HG03039 (cell line): ENCODE data around the gene WNT5A.

Experiments used
- ATAC-seq: cut with Tn5 transposase; IDR thresholded peaks from one replicate; pipeline ENCODE4 v1.9.1; 2021; ENCODE audit warnings: mild to moderate bottlenecking, moderate library complexity; ENCODE audit not compliant: unreplicated experiment

Gene WNT5A

DNA sequence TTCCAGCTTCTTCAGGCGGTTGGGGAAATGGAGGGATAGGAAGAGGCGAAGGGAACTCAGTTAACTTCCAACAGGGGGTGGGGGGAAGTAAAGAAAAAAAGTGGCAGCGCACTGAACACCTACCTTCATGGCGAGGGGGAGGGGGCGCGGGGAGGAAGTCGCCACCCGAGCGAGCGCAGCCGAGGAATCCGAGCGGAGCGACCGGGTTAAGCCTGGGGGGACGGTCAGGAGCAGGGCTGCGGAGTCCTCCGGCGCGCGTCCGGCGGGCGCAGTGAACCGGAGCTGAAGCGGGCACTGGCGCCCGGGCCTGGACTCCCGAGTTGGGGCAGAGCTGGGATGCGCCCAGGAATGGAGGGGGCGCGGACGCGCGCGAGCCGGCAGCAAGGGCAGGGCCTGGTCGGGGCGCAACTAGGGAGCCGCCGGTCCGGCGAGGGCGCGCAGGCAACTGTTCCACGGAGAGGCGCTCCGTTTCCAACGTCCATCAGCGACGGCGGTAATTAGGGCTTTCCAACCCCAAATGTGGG is at the start of gene WNT5A:
Gene WNT5A, minus strand, starts transcription at position 450 of the 524 bp plus-strand sequence. Its CDS starts 321 bp downstream, at position 129.
- ATAC-seq = no peak

DNA sequence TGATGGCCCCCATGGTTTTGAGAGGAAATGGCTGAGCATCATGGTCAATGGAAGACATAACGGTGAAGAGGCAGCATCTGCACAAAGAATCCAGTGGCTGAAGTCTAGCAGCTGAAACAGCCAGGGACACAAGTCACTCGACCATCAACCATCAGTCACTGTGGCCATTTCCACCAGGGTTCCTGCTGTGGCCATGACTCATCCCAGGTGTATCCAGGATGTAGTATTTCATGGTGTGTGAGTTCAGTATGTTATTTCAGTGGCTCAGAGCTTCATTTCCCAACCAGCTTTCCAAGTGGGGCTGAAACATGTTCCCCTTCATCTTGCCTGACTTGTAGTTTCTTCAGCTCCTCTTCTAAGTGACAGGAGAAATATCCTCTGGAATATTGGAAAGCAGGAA is 47.8 kb upstream of the WNT5A start:
- no peak for ATAC-seq

DNA sequence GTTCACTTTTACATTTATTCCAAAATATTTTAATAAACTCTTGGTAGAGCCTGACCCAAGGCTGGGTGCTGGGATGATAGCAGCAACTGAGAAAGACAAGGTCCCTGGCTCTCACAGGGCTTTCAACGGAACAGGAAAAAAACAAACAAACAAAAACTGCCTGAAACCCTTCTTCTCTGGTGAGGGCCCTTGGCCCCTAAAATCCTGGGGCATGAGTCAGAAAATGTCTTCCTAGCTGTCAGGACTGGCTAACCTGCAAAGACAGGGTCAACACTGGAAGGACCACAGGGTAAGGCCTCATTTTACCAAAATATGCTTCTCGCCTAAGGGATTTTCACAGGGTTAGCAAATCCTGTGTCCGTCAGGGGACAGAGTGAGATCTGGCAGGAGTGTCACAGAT is 45.7 kb upstream of the WNT5A start:
- ATAC-seq = no peak

DNA sequence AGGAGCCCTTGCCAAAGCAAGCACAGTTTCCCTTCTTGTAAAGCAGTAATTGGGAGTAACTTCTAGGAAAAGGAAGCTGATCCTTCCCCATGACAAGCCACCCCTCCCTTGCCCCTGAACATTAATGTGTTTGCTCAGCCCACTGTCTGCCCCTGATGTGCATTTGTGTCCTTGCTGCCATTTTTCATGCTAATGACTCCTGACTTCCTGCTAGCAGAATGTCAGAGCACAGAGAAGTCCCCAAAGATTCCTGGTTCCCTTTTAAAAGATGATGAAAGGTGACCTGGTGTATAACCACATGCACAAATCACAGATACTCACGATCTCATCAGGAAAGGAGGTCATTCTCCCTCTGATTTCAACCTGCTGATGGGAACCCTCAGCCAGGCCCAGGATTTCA is 44.2 kb upstream of the WNT5A start:
- no peak for ATAC-seq

DNA sequence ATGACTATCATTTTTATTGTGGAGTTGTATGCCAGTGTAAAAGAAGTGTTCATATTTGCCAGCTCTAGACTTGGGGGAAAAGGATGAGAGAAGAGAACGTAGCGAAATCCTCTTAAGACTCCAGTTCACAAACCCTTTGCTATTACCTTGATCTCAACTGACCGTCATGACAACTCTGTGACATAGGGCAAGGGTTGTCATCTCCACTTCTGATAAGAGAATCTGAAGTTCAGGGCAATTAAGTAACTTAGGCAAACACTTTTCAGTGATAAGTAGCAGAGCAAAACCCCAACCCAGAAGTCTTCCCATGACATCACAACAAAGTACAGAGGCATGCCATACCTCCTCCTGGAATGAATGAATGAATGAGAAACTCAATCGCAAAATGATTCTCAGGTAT is 40.3 kb upstream of the WNT5A start:
- no peak for ATAC-seq

DNA sequence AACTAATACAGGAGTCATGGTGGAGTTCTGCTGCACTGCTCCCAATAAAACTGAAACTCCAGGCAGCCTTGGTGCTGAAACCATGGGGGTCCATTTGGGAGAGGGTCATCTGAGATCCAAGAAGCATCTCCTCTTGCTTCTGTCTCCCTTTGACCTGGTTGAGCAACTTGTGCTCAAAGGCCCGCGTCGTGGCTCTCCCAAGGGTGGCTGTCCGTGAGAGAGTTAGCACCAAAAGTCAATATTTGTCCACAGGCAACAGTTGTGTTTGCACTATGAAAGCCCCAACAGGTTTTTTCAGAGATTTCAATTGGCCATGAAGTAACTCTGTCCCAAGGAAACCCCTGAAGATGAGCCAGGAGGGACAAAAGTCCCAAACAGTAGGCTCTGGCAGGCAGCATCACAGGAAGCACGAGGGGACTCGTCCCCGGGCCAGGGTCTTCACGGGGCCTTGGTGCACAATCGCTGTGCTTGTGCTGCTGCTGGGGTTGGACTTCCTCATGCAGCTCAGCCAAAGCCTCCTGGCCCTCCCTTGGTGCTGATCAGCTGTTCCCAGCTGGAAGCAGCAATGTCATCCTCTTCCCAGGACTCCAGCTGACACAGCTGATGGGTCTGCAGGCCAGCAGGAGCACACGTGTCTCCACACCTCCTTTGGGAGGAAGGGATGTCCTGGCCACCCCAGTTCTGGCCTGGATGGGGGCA is 39.4 kb upstream of the WNT5A start:
- no peak for ATAC-seq

DNA sequence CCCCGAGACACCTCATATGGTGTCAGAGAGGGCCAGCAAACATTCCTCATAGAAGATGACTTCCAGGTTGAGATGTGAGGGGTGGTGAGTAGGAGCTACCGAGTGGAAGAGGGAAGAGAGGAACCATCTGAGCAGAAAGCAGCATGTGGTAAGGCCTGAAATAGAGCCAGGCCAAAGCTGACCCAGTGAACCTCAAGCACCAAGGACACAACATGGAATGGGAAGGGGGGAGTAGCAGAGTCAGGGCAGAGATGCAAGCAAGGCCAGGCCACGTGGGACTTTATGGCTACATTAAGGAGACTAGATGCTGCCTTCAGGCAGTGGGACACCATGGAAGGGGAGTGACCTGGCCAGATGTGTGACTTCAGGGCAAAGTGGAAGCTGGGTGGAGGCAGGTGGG is 38.3 kb upstream of the WNT5A start:
- ATAC-seq = no peak

DNA sequence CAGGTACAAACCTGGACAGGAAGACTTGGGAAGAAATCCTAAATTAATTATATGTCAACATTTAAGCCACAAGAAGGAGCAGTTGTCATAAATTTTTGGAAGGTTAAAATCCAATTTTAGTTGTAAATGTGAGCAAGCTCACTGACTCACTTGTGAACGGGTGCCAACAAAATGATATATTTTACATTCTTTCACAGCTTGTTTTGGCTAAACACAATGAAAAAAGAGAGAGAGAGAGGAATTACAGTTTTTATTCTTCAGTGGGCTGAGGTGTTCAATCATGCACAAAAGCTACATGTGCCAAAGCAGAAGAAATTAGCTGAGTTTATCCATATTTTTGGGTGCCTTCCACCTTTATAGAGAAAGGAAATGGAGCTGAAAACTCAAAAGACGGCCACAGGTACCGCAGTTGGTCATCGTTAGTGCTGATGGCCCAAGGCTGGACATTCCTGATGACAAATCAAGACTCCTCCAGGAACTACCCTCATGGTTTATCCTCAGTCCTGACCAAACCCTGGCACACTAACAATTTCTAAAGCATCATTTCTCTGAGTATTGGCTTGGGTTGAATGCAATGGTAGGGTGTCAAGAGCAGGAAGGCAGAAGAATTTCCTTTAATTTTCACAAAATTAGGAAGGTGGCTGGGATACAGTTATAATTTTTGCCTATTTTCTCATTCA is 37.6 kb upstream of the WNT5A start:
- no peak for ATAC-seq

DNA sequence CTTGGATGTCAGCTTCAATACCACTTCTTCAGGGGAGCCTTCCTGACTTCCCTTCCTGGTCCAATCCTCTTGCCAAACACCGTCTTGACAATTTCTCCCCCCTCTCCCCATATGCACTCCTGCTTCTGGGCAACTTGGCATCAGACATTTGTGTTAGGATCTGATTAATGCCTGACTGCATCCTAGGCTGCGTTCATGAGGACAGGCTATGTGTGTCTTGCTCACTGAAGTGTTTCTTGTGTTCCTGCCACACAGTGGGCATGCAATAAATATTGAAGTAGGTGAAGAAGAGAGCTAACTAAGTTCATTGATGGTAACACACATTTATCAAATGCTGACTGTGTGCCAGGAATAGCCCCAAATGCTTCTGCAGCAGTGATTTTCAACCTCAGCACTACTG is 36.4 kb upstream of the WNT5A start:
- no peak for ATAC-seq

DNA sequence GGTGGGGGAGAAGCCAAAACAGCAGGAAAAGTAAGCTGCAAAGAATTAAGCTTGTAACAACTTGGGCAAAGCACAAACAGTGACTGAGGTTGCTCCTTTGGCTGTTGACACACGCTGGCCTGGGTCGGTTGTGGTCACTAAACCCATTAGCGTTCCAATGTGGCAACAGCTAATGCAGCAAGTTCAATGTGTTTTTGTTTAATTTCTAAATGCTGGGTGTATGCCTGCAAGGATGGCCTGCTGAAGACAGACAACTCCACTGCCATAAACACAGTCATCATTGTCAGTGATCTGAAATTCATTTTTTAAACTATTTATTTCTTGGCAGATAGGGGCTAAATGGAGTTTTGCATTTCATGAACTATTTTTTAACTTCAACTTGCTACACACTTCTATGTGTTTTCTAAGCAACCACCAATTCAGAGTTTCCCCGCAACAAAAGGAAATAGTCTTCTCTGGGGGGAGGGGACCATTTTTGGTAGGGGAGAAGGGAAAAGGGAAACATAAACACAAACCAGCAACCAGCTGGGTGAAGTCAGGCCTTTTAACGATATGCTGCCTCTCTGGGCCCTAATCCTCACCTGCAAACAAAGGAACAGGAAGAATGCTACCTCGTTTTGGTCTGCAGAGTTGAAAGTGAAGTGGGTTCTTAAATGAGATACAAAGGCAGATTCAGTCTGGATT is 34.8 kb upstream of the WNT5A start:
- no peak for ATAC-seq

DNA sequence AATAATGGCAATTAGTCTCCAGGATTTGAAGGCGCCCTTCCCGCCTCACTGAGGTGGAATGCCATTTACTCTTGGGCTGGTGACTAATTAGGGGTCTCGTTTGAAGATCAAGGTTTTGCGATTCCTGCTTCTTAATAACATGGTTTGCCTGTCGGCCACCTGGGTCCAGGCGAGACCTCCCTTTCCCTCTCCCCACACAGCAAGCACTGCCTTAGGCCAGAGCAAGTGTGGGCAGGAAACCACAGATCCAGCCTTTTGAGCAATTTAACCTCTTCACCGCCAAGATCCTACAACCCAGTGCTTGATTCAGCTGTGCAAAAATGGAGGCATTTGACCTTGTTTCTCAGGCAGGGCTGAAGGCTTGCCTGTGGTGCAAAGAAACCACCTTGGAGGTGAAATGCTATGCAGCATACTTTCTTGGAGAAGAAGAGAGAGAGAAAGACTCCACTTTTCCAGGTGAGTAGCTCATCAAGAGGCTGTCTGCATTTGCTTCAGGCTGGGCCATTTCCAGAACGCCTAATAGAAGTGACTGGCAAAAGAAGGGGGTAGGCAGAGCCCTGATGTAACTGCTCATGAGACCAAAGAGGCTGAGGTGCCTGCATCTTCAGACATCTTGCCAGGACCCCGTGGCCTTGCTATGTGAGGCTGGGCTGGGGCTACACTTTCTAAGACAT is 34.1 kb upstream of the WNT5A start:
- no peak for ATAC-seq

DNA sequence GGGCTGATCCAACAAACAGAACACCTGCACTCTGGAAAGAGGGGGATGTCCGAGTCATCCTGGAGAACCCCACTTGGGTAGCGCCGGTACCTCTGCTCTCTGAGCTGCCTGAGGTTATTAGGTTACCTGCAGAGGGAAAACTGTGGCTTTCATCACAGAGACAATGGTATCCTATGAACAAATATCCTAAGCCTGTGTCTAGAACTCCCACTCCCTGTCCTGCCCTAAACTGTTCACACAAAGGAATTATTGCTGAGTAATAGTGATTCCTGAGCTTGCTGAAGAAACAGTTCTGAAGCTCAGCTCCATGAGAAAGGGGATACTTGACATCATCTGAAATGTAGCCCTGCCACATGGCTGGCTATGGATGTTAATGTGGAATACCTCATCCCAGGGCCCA is 31.9 kb upstream of the WNT5A start:
- ATAC-seq = no peak

DNA sequence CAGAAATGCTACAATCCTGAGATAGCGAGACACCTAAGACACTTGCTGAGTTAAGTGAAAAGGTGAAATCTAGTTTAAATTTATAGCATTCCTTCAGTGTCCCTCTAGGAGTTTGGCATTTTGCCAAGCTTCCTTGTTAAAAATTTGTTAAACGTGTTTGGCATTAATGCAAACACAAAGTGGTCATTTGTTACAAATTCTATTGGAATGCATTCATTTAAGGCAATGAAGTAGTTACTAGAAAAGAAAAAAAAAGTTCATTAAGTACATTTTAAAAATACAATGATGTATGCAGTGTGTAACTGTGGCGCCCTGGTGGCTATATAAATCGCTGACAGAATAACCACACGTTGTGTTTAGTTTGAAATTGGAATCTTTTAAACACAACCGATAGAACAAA is 31.3 kb upstream of the WNT5A start:
- no peak for ATAC-seq

DNA sequence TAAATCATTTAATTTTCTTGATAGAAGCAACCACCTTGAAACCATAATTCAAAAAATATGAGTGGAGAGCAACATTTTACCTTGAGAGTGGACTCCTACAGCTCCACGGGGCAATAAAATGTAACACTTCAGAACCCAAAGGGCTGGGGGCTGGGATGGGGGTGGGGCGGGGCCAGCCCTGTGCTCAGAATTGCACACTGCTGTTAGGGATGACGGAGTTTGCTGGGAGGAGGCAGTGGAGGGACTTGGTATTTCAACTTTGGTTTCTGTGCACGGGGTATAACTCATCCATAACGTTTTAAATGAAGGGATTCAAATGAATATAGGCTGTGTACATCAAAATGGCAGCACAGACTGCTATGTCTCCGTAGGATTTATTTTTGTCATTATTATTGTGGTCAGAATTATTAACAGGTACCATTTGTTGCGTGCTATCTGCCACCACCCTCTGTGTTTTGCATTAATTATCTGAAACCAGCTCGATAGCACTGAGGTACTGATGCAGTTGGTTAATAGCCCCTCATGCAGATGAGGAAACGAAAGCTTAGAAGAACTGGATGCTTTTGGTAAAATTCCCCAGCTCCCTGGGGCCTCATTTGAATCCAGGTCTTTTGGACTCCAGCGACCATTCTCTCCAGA is 29.4 kb upstream of the WNT5A start:
- no peak for ATAC-seq

DNA sequence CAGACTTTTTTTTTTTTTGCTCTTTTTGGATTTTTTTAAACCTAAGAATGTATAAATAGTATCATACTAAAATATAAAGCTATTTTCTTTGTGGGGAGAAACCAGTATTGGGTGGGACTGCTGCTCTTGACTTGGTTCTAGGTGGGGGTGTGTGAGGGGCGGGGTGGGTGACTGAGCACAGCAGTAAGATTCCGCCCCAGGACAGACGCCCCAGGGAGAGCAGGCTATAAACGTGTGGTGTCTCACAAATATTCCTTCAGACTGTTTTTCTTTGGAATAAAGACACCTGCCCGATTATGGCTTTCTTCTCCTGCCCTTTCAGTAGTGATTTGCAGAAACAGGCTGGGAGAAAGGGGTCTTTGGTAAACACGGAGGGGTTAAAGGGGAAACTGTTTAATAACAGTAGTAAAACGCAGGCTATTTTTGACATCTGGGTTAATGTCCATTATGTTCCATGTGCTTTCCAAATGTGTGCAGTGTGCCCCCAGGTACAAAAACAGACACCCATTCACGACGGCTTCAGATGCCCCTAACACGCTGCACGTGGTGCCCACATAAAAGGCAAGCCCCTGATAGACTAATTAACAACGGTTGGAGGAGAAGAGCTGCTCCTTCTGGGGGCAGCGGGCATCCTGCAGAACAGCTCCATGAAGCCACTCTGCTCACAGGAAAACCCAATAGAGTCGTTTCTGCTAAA is 28.6 kb upstream of the WNT5A start:
- ATAC-seq = no peak

DNA sequence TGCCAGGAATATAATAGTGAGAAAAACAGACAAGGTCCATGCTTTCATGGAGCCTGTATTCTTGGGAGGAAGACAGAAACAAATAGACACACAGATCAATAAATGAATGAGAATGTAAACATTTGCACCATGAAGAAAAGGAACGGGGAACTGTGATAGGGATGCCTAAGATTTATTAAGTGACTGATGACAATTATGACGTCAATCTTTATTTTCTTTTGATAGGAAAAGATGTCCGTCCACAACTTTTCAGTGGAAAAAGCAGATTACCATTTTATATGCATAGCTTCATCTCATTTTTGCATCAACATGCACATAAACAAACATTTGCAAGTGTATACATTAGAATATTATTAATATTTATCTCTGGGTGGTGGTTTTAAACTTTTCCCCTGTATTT is 27.9 kb upstream of the WNT5A start:
- no peak for ATAC-seq

DNA sequence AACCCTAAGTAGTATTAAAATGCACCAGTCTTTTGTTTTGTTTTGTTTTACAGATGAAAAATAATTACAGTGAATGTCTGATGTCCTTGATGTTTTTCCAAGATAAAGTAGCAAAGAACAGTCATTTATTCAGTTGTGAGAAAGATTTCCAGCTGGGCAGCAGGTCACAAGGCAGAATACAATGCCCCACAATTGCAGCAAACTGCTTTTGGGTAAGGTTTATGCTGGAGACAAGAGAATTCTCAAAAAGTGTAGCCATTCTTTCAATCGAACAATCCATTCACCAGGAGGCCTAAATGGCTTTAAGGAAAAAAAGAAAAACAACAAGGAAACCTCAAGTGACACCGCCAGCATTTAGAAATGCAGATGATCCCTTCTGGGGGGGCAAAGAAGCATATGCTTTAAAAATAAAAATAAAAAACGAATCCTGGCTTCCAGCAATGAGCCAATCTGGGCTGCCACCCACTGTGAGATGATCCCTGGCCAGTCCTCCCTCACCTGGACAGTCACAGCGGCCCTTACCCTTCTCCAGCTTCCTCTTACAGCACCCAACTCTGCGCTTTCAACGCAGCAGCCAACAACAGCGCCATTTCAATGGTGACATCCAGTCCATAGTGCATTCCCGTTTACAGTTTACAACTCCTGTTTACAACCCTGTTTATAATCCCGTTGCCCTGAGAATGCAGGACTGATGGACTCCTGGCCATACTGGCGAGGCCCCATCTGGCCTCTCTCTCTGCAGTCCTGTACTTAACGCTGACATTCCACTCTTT is 25.7 kb upstream of the WNT5A start:
- ATAC-seq = no peak

DNA sequence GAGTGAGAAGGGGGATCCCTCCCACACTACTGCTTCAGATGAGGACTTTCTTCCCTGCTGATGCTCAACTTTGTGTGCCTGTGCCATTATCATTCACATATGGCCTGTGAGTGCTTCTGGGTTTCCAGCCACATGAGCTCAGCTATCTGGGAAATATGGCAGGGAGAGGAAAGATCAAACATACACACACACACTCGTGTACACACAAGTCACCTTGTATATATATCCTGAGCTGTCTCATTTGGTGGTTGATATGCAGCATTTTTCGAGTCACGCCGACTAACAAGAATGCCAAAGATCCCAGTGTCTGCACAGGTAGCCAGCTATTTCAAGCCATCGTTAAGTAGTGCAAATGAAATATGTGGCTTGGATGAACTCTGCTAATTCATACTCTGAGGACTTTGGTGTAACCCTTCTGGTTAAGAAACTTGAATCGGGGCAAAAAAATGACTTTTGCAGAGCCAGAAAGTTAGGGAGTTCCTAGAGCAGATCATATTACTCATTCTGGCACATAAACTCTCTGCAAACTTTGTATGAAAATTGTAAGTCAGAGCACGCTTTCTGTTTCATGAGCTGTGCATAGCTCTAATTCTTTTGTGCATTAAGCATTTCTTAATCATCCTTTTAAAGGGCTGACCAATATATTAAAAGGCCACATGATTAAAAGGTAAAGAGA is 24.9 kb upstream of the WNT5A start:
- no peak for ATAC-seq

DNA sequence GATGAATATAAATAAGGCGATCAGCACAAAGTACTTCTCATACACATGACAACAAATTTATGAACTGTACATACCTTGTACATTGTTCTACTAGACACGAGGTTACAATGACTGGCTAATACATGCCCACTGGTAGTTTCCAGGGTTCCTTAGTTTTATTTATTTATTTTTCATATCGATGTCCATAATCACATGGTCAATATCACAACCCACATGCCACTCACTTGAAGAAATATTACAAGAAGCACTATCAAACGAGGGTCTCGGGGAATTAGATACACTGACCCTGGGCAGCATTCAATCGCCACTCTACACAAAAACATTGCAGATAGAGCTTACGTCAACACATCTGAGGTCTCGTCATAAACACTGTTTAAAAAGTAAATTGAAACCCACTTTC is 21.2 kb upstream of the WNT5A start:
- no peak for ATAC-seq
